GM19328 (cell line): Measurements from ENCODE around the gene PEX7.
"Not testable (repeated sequence)": the region's sequence is repeated elsewhere in the genome, so short reads cannot be mapped to it uniquely, and the experiment has no call there.

Source experiments
- ATAC-seq: cut with Tn5 transposase; IDR thresholded peaks from one replicate; pipeline ENCODE4 v1.9.1; 2021; ENCODE audit warnings: mild to moderate bottlenecking, moderate library complexity; ENCODE audit not compliant: unreplicated experiment

PEX7 gene

DNA sequence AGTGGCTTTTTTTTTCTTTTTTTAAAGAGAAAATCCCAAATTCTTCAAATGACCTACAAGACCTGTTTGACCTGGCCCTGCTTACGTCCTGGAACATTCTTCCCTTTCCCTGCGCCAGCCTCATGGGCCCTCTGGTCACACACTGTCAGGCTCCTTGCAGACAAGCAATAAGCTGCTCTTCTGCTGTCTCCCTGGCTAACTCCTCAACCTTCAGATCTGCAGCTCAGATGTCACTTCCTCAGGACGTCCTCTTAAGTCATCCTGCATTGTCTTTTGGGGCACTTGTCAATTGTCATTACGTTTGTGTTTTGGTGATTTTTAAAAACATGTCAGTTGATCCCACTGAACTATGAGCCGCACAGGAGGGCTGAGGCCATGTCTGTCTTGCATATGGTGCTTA, 70.8 kb downstream of the PEX7 start:
- ATAC-seq: no peak

DNA sequence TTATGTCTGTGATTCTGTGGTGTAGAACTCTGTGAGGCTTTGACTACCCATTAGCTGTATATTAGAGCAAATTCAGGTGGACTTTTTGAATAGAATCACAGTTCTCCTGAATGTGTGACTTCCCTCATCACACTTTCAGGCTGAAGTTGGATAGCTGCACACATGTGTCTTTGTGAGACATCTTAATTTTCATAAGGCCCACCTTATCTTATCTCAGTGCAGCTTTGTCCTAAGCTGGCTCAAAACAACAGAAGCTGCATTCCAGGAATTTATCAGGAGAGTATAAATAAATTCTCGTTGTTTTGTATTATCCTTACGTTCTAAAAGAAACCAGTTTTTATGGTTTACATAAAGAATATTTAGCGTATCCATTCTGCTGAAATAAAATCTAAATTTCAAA, 73.5 kb downstream of the PEX7 start:
- no peak for ATAC-seq

DNA sequence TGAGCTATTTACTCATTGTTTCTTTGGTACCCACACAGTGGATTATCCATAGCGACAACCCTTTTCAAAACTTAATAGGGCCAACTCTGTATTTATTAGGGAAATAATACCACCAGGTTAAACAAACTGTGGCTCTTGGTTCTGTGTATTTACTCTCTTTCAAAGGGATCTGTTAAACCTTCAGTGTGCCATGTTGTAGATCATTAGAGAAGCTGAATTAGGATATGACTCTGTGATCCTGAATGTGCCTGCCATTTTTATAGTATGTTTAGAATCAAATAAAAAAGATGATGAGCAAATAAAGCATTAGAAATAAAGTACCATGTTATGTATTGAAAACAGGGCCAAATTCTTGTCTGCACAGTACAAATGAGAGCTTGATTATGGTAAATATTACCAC, 74.7 kb downstream of the PEX7 start:
- ATAC-seq: no peak

DNA sequence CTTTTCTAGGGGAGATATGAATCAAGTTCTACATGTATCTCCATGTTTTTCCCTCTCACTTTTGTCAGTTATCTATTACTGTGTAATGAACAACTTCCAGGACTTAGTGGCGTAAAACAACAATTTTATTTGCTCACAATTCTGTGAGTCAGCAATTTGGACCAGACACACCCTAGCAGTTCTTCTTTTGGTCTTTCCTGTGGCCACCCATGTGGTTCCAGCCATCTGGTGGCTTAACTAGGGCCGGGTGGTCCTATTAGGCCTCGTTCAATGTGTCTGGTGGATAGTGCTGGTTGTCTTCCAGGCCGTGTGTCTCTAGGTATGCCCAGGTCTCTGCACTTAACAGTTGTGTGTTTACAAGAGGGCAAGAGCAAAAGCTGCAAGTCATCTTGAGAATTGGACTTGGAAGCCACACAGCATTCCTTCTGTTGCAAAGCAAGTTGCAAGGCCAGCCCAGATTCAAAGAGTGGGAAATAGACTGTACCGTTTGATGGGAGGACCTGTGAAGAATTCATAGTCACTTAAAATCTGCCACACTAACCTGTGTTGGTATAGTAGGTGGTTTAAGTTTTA, 78.9 kb downstream of the PEX7 start:
- no peak for ATAC-seq

DNA sequence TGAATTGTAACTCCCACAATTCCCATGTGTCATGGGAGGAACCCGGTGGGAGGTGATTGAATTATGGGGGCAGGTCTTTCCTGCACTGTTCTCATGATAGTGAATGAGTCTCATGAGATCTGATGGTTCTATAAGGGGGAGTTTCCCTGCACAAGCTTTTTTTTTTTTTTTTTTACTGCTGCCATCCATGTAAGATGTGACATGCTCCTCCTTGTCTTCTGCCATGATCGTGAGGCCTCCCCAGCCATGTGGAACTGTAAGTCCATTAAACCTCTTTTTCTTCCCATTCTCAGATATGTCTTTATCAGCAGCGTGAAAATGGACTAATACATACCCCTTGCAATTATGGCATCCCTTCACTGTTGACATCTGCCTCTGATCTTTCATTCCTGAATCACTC, 82.1 kb downstream of the PEX7 start:
- not testable (repeated sequence) for ATAC-seq

DNA sequence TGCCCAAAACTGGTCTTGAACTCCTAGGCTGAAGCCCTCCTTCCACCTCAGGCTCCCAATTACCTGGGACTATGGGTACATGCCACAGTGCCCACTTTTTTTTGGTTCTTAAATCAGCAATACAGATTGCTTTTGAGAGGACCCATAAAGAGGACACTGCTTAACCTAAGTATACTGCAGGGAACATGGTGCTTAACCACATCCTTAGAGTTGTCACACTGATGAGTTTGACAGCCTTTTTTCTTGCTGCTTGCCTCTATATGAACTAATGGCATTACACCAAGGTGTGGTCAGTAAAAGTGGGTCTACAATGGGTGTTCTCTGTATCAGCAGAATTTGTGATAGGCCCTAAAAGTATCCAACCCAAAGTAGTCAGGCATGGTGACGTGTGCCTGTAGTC, 92.6 kb downstream of the PEX7 start:
- ATAC-seq: no peak

DNA sequence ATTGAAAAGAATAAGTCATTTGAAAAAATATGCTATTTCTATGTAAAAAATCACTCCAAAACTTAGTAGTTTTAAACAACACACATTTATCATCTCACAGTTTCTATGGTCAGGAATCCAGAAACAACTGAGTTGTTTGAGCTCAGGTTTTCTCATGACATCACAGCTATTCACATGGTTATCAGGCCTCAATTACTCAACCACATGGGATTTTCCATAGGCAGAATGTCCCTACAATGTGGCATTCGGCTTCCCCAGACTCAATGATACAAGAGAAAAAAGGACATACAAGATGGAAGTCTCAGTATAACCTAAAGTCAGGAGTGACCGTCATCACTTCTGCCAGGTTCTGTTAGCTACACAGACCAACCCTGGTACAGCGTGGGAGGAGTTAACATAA, 96.3 kb downstream of the PEX7 start:
- no peak for ATAC-seq

DNA sequence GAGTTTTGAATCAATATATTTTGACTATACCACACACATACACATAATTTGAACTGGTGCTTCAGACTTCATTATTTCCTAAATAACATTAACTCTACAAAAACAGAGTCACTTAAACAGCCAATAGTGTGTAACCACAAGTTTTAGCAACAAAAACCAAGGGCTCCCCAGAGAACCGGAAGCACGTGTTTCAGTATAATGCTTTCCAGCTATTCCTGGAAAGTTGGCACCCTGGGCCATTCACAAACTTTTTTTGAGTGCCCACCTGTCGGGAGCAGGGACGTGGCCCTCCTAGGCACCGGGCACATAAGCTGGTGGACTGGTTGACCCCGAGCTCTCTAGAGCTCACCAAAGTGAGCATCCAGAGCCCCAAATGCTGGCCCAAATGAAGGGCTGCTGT, 97.8 kb downstream of the PEX7 start:
- ATAC-seq: no peak

DNA sequence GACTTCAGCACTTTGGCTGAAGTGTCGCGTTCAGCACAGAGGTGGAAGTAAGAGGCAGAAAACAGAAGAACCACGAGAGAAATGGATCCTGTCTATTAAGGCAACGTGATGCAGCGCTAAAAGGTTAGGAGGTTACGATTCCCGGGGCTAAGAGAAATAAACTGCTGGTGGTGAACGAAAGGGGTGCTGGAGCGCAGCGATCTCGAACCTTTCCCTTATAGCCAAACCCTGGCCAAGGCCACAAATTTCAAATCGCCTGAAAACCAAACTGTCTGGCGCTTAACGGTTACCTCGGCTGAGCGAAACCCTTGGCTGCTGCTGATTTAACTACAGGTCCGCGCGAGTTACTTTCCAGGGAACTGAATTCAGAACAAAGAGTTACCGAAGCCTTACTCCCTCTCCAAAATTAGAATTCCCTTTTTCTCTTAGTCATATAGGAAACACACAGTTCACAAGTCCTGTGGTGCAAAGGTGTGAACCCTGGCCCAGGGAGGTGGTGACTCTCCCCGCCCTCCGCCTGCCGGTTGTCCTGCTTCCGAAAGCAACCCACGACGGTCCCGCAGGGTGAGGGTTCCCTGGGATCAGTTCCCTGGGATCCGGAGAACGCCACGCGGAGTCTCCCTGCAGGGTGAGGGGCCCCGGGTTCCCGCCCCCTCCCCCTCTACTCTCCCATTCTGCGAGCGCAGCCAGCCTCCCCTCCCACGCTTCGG, 98.4 kb downstream of the PEX7 start:
- no peak for ATAC-seq

DNA sequence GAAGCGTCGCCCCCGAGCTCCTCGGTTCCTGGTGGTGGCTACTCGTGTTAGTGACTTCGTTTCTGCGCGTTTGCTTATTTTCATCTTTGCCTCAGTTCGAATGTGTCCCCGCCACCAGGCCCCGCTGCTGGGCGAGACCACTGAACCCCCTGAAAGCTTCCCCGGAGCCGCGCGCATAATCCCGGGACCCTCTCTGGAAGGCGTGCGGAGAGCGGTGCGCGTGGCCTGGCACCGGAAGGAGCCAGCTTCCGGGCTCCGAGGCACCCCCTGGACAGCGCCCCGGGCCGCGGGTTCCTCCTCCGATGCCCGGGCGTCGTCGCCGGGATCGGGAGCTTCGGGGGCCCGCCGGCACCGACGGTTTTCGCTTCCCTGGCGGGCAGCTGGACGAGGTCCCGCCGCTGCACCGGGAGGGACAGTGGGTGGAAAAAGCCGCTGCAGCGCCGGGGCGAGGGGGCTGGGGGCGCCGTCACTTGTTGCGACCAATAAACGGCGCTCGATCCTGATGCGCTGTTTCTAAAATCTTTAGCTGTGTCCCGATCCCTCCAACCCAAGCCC, 99.1 kb downstream of the PEX7 start:
- ATAC-seq: no peak

DNA sequence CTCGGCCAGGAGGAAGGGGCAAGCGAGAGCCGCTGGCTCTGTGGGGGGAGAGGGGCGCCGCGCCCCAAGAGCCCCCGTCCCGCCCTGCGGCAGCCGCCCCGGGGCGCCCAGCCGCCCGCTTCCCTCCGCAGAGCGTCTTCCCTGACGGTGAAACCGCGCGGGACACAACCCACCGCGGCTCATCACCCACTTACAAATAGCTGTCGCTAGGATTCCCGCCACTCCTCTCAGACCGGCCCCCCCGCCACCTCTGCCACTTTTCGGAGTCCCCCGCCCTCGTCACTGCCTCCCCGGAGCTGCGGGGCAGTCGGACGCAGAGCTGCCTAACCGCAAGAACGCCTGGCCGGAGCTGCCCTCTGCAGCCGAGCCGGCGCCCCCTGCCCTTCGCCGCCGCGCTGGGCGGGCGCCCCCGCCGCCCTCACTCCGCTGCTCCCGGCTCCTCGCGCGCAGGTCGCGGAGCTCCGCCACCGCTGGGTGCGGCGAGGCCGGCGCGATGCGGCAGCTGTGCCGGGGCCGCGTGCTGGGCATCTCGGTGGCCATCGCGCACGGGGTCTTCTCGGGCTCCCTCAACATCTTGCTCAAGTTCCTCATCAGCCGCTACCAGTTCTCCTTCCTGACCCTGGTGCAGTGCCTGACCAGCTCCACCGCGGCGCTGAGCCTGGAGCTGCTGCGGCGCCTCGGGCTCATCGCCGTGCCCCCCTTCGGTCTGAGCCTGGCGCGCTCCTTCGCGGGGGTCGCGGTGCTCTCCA, 99.7 kb downstream of the PEX7 start, which contains the start of gene SLC35D3:
Gene SLC35D3 (plus strand): TSS at position 366 of the 749 bp plus-strand sequence. CDS start 128 bp downstream, at position 494.
- no peak for ATAC-seq

DNA sequence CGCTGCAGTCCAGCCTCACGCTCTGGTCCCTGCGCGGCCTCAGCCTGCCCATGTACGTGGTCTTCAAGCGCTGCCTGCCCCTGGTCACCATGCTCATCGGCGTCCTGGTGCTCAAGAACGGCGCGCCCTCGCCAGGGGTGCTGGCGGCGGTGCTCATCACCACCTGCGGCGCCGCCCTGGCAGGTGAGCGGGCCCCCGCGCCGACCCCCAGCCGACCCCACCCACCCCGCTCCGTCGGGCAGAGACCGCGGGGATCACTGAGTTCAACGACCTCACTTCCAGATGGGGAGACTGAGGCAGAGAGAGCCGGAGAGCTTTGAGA, 100.3 kb downstream of the PEX7 start:
- no peak for ATAC-seq

DNA sequence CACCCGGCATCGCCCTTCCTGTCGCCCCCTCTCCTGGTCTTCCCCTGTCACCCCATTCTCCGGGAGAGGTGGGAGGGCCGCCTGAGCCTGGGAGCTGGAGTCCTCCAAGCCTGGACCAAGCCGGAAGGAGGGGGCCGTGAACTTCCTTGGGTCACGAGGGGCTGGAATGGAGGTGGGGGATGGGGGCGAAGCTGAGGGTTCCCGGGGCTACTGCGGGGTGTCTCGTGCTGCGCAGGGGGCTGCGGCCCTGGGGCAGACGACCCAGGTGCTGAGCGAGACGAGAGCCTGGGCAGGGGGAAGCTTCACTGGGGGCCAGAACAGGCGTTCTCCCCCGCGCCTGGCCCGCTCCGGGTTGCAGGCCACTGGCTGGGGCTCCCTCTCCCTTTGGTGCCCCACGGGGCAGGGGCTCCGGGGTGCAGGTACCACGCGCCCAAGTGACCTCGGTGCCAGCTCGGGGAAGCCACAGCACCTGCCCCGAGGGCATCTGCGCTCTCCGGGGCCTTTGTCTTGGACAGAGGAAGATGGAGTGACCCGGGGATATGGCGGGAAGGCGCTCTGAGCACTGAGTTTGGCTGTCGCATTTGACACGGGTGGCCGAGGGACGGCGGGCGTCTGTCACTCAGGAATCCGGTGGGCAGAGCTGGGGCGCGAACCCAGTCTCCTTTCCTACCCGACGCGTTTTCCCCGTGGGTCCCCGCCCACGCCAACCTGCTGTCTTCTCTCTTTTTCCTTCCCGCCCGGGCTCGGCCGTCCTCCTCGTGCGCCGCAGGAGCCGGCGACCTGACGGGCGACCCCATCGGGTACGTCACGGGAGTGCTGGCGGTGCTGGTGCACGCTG, 100.9 kb downstream of the PEX7 start:
- ATAC-seq: no peak

DNA sequence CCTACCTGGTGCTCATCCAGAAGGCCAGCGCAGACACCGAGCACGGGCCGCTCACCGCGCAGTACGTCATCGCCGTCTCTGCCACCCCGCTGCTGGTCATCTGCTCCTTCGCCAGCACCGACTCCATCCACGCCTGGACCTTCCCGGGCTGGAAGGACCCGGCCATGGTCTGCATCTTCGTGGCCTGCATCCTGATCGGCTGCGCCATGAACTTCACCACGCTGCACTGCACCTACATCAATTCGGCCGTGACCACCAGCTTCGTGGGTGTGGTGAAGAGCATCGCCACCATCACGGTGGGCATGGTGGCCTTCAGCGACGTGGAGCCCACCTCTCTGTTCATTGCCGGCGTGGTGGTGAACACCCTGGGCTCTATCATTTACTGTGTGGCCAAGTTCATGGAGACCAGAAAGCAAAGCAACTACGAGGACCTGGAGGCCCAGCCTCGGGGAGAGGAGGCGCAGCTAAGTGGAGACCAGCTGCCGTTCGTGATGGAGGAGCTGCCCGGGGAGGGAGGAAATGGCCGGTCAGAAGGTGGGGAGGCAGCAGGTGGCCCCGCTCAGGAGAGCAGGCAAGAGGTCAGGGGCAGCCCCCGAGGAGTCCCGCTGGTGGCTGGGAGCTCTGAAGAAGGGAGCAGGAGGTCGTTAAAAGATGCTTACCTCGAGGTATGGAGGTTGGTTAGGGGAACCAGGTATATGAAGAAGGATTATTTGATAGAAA, 101.7 kb downstream of the PEX7 start:
- no peak for ATAC-seq

DNA sequence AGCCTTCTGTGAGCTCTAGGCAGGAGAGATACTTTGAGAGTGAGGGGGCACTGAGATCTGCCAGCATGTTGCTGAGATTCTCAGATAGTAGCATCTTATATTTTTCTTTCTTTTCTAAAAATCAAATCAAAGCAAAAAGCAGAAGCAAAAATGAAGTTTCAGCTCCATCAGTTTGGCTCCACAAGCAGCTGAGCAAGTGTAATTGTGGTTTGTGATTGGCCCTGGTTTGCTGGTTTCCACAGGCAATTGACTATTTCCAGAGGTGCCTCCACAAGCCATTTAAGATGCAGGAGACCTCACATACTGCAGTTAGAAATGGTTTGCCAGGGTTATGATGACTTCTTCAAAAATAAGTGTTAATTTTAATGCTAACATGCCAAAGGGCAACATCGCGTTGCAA, 104.0 kb downstream of the PEX7 start:
- ATAC-seq: no peak

DNA sequence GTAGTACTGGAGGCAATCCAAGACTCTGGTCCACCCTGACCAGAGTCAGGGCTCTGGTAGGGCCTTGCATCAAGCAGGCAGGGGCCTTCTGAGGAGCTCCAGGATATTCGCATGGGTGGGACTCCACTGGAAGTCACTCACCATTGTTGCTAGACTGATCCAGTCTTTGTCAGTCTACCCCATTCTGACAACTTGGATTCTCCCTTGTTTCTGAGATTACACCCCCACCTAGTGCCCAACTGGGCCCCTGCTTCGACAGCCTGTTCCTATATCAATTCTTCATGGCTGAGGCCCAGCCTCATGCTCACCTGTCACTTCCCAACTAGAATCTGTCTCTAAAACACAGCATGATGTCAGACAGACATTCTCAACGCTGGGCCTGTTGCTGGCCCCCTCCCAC, 104.9 kb downstream of the PEX7 start:
- ATAC-seq: no peak

DNA sequence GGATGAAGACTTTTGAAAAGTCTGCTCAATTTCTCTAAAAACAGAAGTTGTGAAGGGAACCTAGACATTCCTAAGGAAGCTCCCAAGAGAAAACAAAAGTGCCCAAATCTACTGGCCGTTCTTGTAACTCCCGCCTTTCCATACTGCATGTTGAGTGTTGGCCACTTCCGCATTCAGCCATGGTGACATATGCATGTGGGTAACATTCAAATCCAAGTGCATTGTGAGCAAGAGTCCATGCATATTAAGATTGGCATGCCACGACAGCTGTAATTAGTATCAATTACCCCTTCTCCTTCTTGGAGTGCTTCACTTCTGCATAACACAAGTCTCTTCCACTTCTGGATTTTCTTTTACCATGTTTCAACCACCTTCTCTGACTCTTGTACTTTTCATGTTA, 108.1 kb downstream of the PEX7 start:
- ATAC-seq: no peak

DNA sequence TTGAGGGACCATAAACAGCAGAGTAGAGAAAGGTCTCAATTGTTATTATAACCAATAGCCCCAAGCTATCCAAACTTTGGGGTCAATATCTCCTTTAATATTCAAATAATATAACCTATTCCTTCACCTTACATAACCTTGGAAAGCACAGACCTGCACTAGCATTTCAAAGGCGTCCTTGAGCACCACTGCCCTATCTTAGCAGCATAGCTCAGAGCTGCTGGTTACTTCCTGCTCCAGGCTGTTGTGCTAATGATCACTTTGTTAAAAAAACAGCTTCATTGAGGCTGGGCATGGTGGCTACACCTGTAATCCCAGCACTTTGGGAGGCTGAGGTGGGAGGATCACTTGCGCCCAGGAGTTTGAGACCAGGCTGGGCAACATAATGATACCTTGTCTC, 110.2 kb downstream of the PEX7 start:
- no peak for ATAC-seq

DNA sequence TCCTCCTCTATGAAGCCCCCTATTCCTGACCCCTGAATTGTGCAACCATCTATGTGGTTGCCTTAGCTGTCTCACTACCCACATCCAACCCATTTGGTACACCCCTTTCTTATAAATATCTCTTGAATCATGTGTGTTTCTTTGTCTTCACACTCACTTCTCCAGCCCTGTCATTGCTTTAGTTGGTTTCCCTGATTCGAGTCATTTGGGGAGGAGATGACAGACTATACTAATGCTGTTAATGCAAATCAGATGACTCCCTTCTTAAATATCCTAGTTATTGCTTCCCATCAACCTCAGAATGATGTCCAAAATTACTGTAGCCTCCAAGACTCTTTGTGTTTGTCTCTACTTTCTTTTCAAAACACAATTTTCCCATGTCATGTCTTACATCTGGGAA, 122.7 kb downstream of the PEX7 start:
- no peak for ATAC-seq

DNA sequence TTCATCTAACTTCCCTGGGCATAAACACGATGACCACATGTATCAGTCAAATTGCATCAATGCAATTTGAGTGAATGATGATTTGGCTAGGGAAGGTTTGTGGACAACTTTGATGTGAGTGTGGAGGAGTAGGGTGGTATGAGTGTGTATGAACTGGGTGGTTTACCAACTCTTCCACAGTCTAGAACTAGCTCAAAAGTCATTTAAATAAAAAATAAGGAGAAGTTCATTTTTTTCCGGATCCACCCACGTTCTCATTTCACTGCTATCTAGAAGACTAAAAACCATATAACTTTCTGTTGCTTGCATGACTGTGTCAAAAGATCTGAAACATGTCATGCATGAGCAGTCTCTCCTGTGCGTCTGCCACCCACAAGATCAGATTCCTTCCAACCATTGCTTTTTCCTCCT, 123.3 kb downstream of the PEX7 start:
- ATAC-seq: no peak

DNA sequence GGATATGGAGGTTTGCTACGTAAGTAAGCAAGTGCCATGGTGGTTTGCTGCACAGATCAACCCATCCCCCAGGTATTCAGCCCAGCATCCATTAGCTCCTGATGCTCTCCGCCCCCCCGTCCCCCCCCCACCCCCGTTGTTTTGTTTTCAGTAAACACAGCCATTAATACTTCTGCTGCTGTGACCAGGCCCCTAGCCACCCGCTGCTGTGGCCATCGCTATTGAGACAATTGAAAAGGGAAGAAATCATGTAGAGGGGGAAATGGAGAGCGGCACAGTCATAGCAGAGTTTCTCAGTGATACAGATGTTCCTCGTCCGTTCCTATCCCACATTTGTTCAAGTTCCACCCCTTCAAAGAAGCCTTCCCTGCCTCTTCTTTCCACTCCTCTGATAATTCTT, 124.6 kb downstream of the PEX7 start:
- no peak for ATAC-seq
